H1 (cell line): ENCODE results near the gene TNC. TPM values are rescaled to one million over a fixed set of nuclear protein-coding genes. Genes with fewer than 3 reads are reported as not detected.

Source experiments
- CTCF ChIA-PET: fragments of 300-600 bp; sonication (Branson Sonifier 250); formaldehyde crosslinking; loops from one replicate; lab custom pipeline; 2021; ENCODE audit not compliant: partially characterized antibody; lab: Charles Lee
- POLR2A ChIA-PET: fragments of 300-600 bp; sonication (Branson Sonifier 250); formaldehyde crosslinking; loops from one replicate; lab custom pipeline; 2021; ENCODE audit warnings: inconsistent platforms; ENCODE audit not compliant: partially characterized antibody; lab: Charles Lee
- DNase-seq, 2 experiments: peaks; one replicate each; pipeline versions ENCODE4 v3.0.0 to v3.0.0-alpha.2; 2010 to 2022; ENCODE audit warnings: low spot score in 2 of 2, low read depth in 1 of 2, mixed read lengths in 1 of 2
- FAIRE-seq: peaks from 2 replicates; lab custom pipeline; 2011; peaks lifted over from hg19 to GRCh38; lab: Jason Lieb, UNC
- H2AFZ ChIP-seq: 2 replicates; pipeline ENCODE4 v1.8.1; 2012; ENCODE audit warnings: low read length, inconsistent platforms
- H2AK5ac ChIP-seq: 2 replicates; pipeline ENCODE4 v1.6.1; 2013; ENCODE audit warnings: low read depth, low read length
- H2BK120ac ChIP-seq: replicated peaks from 2 replicates; pipeline ENCODE3; 2013; ENCODE audit warnings: low read depth, low read length, inconsistent platforms
- H2BK12ac ChIP-seq: 2 replicates; pipeline ENCODE4 v1.6.1; 2013; ENCODE audit warnings: low read depth, low read length
- H2BK15ac ChIP-seq: 2 replicates; pipeline ENCODE4 v1.6.1; 2013; ENCODE audit warnings: low read length
- H2BK20ac ChIP-seq: 2 replicates; pipeline ENCODE4 v1.6.1; 2013; ENCODE audit warnings: low read length
- H2BK5ac ChIP-seq: 2 replicates; pipeline ENCODE4 v1.6.1; 2013; ENCODE audit warnings: low read depth, low read length
- H3K14ac ChIP-seq: 2 replicates; pipeline ENCODE4 v1.6.1; 2013; ENCODE audit warnings: inconsistent platforms; ENCODE audit not compliant: insufficient read length
- H3K18ac ChIP-seq: 2 replicates; pipeline ENCODE4 v1.6.1; 2013; ENCODE audit warnings: low read length; ENCODE audit errors: extremely low read depth
- H3K23ac ChIP-seq: 2 replicates; pipeline ENCODE4 v1.6.1; 2013; ENCODE audit warnings: inconsistent platforms; ENCODE audit not compliant: insufficient read length
- H3K23me2 ChIP-seq: 2 replicates; pipeline ENCODE4 v1.6.1; 2013; ENCODE audit warnings: low read depth, low read length
- H3K27ac ChIP-seq: 2 replicates; pipeline ENCODE4 v1.6.1; 2011; ENCODE audit warnings: low read depth, low read length, inconsistent platforms
- H3K27me3 ChIP-seq, 4 experiments: replicated peaks in 1 of 4; 1 replicate in 1 of 4; 2 replicates in 3 of 4; pipeline versions ENCODE4 v1.6.1 to v1.8.1; 2011 to 2013; ENCODE audit warnings: low read length in 3 of 4, mild to moderate bottlenecking in 3 of 4, inconsistent platforms in 2 of 4, mixed read lengths in 2 of 4, moderate library complexity in 1 of 4; ENCODE audit not compliant: control insufficient read depth in 3 of 4, insufficient read depth in 3 of 4; ENCODE audit errors: extremely low read depth in 1 of 4
- H3K36me3 ChIP-seq, 4 experiments: 2 replicates each; pipeline versions ENCODE4 v1.6.1 to v1.8.1; 2011 to 2013; ENCODE audit warnings: mild to moderate bottlenecking in 4 of 4, low read length in 3 of 4, moderate library complexity in 2 of 4, control low read depth in 1 of 4, inconsistent platforms in 1 of 4; ENCODE audit not compliant: insufficient read depth in 4 of 4, control insufficient read depth in 2 of 4
- H3K4ac ChIP-seq: replicated peaks from 2 replicates; pipeline ENCODE3; 2013; ENCODE audit warnings: low read length, low read depth, mixed read lengths, inconsistent platforms; ENCODE audit not compliant: insufficient read length
- H3K4me1 ChIP-seq, 4 experiments: replicated peaks in 1 of 4; 1 replicate in 1 of 4; 2 replicates in 3 of 4; pipeline versions ENCODE4 v1.6.1 to v1.8.1; 2011 to 2013; ENCODE audit warnings: low read length in 3 of 4, inconsistent platforms in 2 of 4, mixed read lengths in 1 of 4; ENCODE audit not compliant: insufficient read depth in 4 of 4, control insufficient read depth in 3 of 4
- H3K4me2 ChIP-seq, 2 experiments: 2 replicates each; pipeline versions ENCODE4 v1.6.1 to v1.8.1; 2011 to 2013; ENCODE audit warnings: low read depth in 2 of 2, low read length in 2 of 2, control low read depth in 1 of 2, inconsistent platforms in 1 of 2, mild to moderate bottlenecking in 1 of 2; ENCODE audit not compliant: insufficient read depth in 1 of 2
- H3K4me3 ChIP-seq, 4 experiments: fragments of 200-600, 300-600 bp in 1 of 4; sonication (generic), shearing (Covaris generic), sonication (Bioruptor Twin) in 1 of 4; 2 replicates each; pipeline versions ENCODE4 v1.5.1 to v1.8.1; 2011 to 2016; ENCODE audit warnings: low read length in 4 of 4, low read depth in 3 of 4, control low read depth in 2 of 4, inconsistent platforms in 2 of 4, mild to moderate bottlenecking in 2 of 4, mixed read lengths in 1 of 4, moderate library complexity in 1 of 4; ENCODE audit not compliant: insufficient read depth in 2 of 4; ENCODE audit errors: extremely low read depth in 1 of 4
- H3K56ac ChIP-seq: replicated peaks from 2 replicates; pipeline ENCODE3; 2013; ENCODE audit warnings: low read depth, mild to moderate bottlenecking, mixed read lengths, low read length, inconsistent platforms; ENCODE audit not compliant: insufficient read length
- H3K79me1 ChIP-seq: 2 replicates; pipeline ENCODE4 v1.6.1; 2013; ENCODE audit warnings: low read depth, low read length, control low read depth
- H3K79me2 ChIP-seq, 2 experiments: 2 replicates each; pipeline versions ENCODE4 v1.6.1 to v1.8.1; 2012 to 2013; ENCODE audit warnings: low read length in 2 of 2, mild to moderate bottlenecking in 2 of 2, inconsistent platforms in 1 of 2; ENCODE audit not compliant: insufficient read depth in 2 of 2, control insufficient read depth in 1 of 2
- H3K9ac ChIP-seq, 4 experiments: replicated peaks in 1 of 4; 1 replicate in 1 of 4; 2 replicates in 3 of 4; pipeline versions ENCODE4 v1.6.1 to v1.8.1; 2011 to 2013; ENCODE audit warnings: low read depth in 3 of 4, low read length in 3 of 4, control low read depth in 2 of 4, mild to moderate bottlenecking in 2 of 4, moderate library complexity in 2 of 4, inconsistent platforms in 1 of 4; ENCODE audit errors: extremely low read depth in 1 of 4
- H3K9me3 ChIP-seq, 2 experiments: 2 replicates each; pipeline versions ENCODE4 v1.6.1 to v1.8.1; 2012 to 2013; ENCODE audit warnings: mild to moderate bottlenecking in 2 of 2, moderate library complexity in 2 of 2, control low read depth in 1 of 2, inconsistent platforms in 1 of 2, low read depth in 1 of 2, low read length in 1 of 2, mixed read lengths in 1 of 2; ENCODE audit not compliant: insufficient read depth in 2 of 2
- H4K20me1 ChIP-seq, 2 experiments: replicated peaks in 1 of 2; 2 replicates each; pipeline versions ENCODE3 to v1.8.1; 2011 to 2013; ENCODE audit warnings: inconsistent platforms in 2 of 2, low read length in 2 of 2, mild to moderate bottlenecking in 1 of 2; ENCODE audit not compliant: insufficient read depth in 2 of 2, control insufficient read depth in 1 of 2
- H4K5ac ChIP-seq: 2 replicates; pipeline ENCODE4 v1.6.1; 2013; ENCODE audit warnings: low read length, low read depth, mixed read lengths, inconsistent platforms; ENCODE audit not compliant: insufficient read length
- H4K8ac ChIP-seq: 2 replicates; pipeline ENCODE4 v1.8.0; 2013; ENCODE audit warnings: mild to moderate bottlenecking, moderate library complexity, low read length, inconsistent platforms; ENCODE audit not compliant: insufficient read depth; ENCODE audit errors: extremely low read depth
- H4K91ac ChIP-seq: replicated peaks from 2 replicates; pipeline ENCODE3; 2013; ENCODE audit warnings: low read length, mixed read lengths, inconsistent platforms; ENCODE audit not compliant: insufficient read length
- CHD2 ChIP-seq: IDR thresholded peaks from 2 replicates; pipeline ENCODE4 v1.6.1; 2012; ENCODE audit warnings: low read length, improper control_type of control experiment
- E2F6 ChIP-seq: IDR thresholded peaks from 2 replicates; pipeline ENCODE4 v1.6.1; 2012; ENCODE audit warnings: inconsistent platforms
- MAFK ChIP-seq: IDR thresholded peaks from 2 replicates; pipeline ENCODE4 v1.6.1; 2012; ENCODE audit warnings: low read depth, mild to moderate bottlenecking, improper control_type of control experiment, low read length
- PHF8 ChIP-seq: fragments of 200-600 bp; sonication (generic); conservative IDR thresholded peaks from 2 replicates; pipeline ENCODE4 v1.7.1; 2012; ENCODE audit warnings: low read depth, mild to moderate bottlenecking, inconsistent platforms, low read length, moderate library complexity
- RBBP5 ChIP-seq: IDR thresholded peaks from 2 replicates; pipeline ENCODE4 v1.7.1; 2012; ENCODE audit warnings: low read depth, mild to moderate bottlenecking, inconsistent platforms, low read length, moderate library complexity, borderline replicate concordance
- RNF2 ChIP-seq: fragments of 200-900, 300-1000 bp; sonication (generic); IDR thresholded peaks from 2 replicates; pipeline ENCODE4 v1.7.1; 2016; ENCODE audit warnings: borderline replicate concordance, low read depth, mild to moderate bottlenecking, antibody characterized with exemption, low read length; ENCODE audit not compliant: poor library complexity, severe bottlenecking; ENCODE audit errors: missing control alignments
- SIX5 ChIP-seq: IDR thresholded peaks from 2 replicates; pipeline ENCODE4 v1.6.1; 2011; ENCODE audit warnings: mild to moderate bottlenecking, low read depth, low read length
- WGBS, 2 experiments: shearing (Covaris generic) in 1 of 2; methylation state at CpG; one replicate each; pipeline versions ENCODE4 v1.1.6 to v1.1.7; 2013 to 2015; ENCODE audit warnings: low lambda C conversion rate in 2 of 2, mixed read lengths in 2 of 2, inconsistent platforms in 1 of 2, low coverage in 1 of 2, missing lambda C conversion rate in 1 of 2; ENCODE audit not compliant: insufficient replicate concordance in 2 of 2, insufficient coverage in 1 of 2, insufficient read length in 1 of 2; ENCODE audit errors: extremely low coverage in 1 of 2, missing lambda C conversion rate in 1 of 2; 5-methylcytosine and 5-hydroxymethylcytosine counted together
- polyA plus RNA-seq, 7 experiments: library from polyadenylated mRNA; depleted of rRNA in 3 of 7; stranded (reverse) in 5 of 7; unstranded in 2 of 7; fragments of >200 nt in 5 of 7; fragments of 200-250 nt in 2 of 7; gene quantifications; 1 replicate in 5 of 7; 2 replicates in 1 of 7; 4 replicates in 1 of 7; pipeline versions ENCODE4 v1.2.1 to v1.2.3, GENCODE V29; 2011 to 2013; ENCODE audit warnings: missing spikeins in 2 of 7, mixed read lengths in 2 of 7
- total RNA-seq: library from RNA; stranded (reverse); fragmentation: NEBNext Ultra II Directional; extraction: Animal tissue kit (Norgen Biotek cat#: 25700); gene quantifications from 2 replicates; pipeline ENCODE4 v1.2.1, GENCODE V29; 2021

Gene TNC
- total and polyA plus RNA-seq, 2 of the 8 experiments (the other 6 are each of a cell fraction or from before 2014, with no cell fraction given) = 6.2 to 11.4 TPM

GRCh38 chr9:115038178-115038577 lies 79.8 kb downstream of the TNC start:
- no peaks in the 10 kb centered on the region; a peak in 1 of 8 replicates for H3K36me3 ChIP-seq
- no peak overlapping the region for H4K8ac ChIP-seq
- H2BK20ac ChIP-seq = no peak overlapping the region
- no peak overlapping the region for H3K14ac ChIP-seq
- POLR2A ChIA-PET = no interaction called here
- FAIRE-seq = no peak
- no peak overlapping the region for H4K5ac ChIP-seq
- TF ChIP-seq SIX5 = no peak
- TF ChIP-seq RNF2 = no peak
- no peak for TF ChIP-seq RBBP5
- no peak for TF ChIP-seq PHF8
- no peak for TF ChIP-seq E2F6
- TF ChIP-seq MAFK = no peak
- TF ChIP-seq CHD2 = no peak
- TF ChIP-seq, all 59 proteins: peak for 0
- Histone ChIP-seq H3K9ac (no peak overlapping the region), H3K56ac (no peak overlapping the region), H2BK120ac (no peak overlapping the region), H3K4ac (no peak overlapping the region), H2AFZ (no peak overlapping the region; the same call in 1 of the 2 replicates), H3K27me3 (no peaks in the 10 kb centered on the region), H3K9me3 (no peaks in the 10 kb centered on the region), H3K4me2 (no peak overlapping the region), H3K4me1 (no peaks in the 10 kb centered on the region), H3K27ac (no peak overlapping the region), H2BK12ac (no peak overlapping the region), H3K18ac (no peak overlapping the region), H3K79me2 (no peaks in the 10 kb centered on the region), H3K4me3 (no peak overlapping the region), H3K79me1 (no peaks in the 10 kb centered on the region), H2BK5ac (no peak overlapping the region), H2AK5ac (no peak overlapping the region), H4K20me1 (no peaks in the 10 kb centered on the region), H3K23me2 (no peaks in the 10 kb centered on the region), H3K23ac (no peak overlapping the region), H2BK15ac (no peak overlapping the region), H4K91ac (no peak overlapping the region)
- CTCF ChIA-PET = interaction anchor here (1.0 to 1.3 kb wide), 2 partner anchors 376 to 555 kb away, joined by 3 read pairs; no protein-coding TSS in a partner anchor
- DNase-seq = no peak
- WGBS, 2 experiments = 86% methylated on average over 2 of the region's 2 CpGs; no CpG with 5 or more reads in 1 of the 2 experiments
